Neural progenitor cell (in vitro differentiated cells): ENCODE results near the gene HSPA12A. TPM values are rescaled to one million over a fixed set of nuclear protein-coding genes. Genes with fewer than 3 reads are reported as not detected.

Experiments
- DNase-seq: peaks from one replicate; pipeline ENCODE4 v3.0.0-alpha.2; 2016; ENCODE audit warnings: low spot score
- H2AFZ ChIP-seq: fragments of 200-600 bp; sonication (generic); replicated peaks from 2 replicates; pipeline ENCODE4 v1.6.1; 2016; ENCODE audit warnings: antibody characterized with exemption
- H3F3A ChIP-seq: fragments of 200-600 bp; sonication (generic); 2 replicates; pipeline ENCODE4 v1.6.1; 2016; ENCODE audit warnings: antibody characterized with exemption, low read depth
- H3K27ac ChIP-seq: fragments of 200-600 bp; sonication (generic); 2 replicates; pipeline ENCODE4 v1.5.1; 2016; ENCODE audit warnings: mild to moderate bottlenecking
- H3K27me3 ChIP-seq: fragments of 200-600 bp; sonication (generic); 2 replicates; pipeline ENCODE4 v1.6.1; 2016; ENCODE audit warnings: mild to moderate bottlenecking, moderate library complexity
- H3K36me3 ChIP-seq: fragments of 200-600 bp; sonication (generic); 2 replicates; pipeline ENCODE4 v1.5.1; 2016
- H3K4me1 ChIP-seq: fragments of 200-600 bp; sonication (generic); 2 replicates; pipeline ENCODE4 v1.6.1; 2016; ENCODE audit warnings: mixed run types
- H3K4me2 ChIP-seq: fragments of 200-600 bp; sonication (generic); 2 replicates; pipeline ENCODE4 v1.6.1; 2016
- H3K4me3 ChIP-seq: fragments of 200-600 bp; sonication (generic); 2 replicates; pipeline ENCODE4 v1.5.1; 2016
- H3K79me2 ChIP-seq: fragments of 200-600 bp; sonication (generic); 2 replicates; pipeline ENCODE4 v1.6.1; 2016; ENCODE audit warnings: low read depth
- H3K9ac ChIP-seq: fragments of 200-600 bp; sonication (generic); 2 replicates; pipeline ENCODE4 v1.6.1; 2016
- H3K9me3 ChIP-seq: fragments of 200-600 bp; sonication (generic); 2 replicates; pipeline ENCODE4 v1.5.1; 2016; ENCODE audit warnings: low read depth
- H4K20me1 ChIP-seq: fragments of 200-600 bp; sonication (generic); 2 replicates; pipeline ENCODE4 v1.6.1; 2016; ENCODE audit warnings: low read depth
- H3K27ac Mint-ChIP-seq: 3 replicates; pipeline ENCODE4 v1.8.0; 2021; ENCODE audit warnings: mixed read lengths
- H3K27me3 Mint-ChIP-seq: 2 replicates; pipeline ENCODE4 v1.8.0; 2022; ENCODE audit warnings: low read depth, mild to moderate bottlenecking, inconsistent platforms, moderate library complexity, mixed read lengths; ENCODE audit not compliant: insufficient read depth
- H3K36me3 Mint-ChIP-seq: 3 replicates; pipeline ENCODE4 v1.8.0; 2021; ENCODE audit warnings: mixed read lengths
- H3K4me1 Mint-ChIP-seq: 3 replicates; pipeline ENCODE4 v1.8.0; 2021; ENCODE audit warnings: mixed read lengths
- H3K4me3 Mint-ChIP-seq: 3 replicates; pipeline ENCODE4 v1.8.0; 2021; ENCODE audit warnings: mild to moderate bottlenecking, moderate library complexity, mixed read lengths
- H3K9me3 Mint-ChIP-seq: 3 replicates; pipeline ENCODE4 v1.8.0; 2020; ENCODE audit warnings: mixed read lengths
- EZH2 ChIP-seq: fragments of 200-600 bp; sonication (generic); IDR thresholded peaks from 2 replicates; pipeline ENCODE4 v1.6.1; 2017; ENCODE audit warnings: antibody characterized with exemption, mild to moderate bottlenecking, moderate library complexity
- EZH2phosphoT487 ChIP-seq: fragments of 200-600 bp; sonication (generic); IDR thresholded peaks from 2 replicates; pipeline ENCODE4 v1.6.1; 2017; ENCODE audit warnings: antibody characterized with exemption
- total RNA-seq: library from RNA; depleted of rRNA; stranded (reverse); fragments of >200 nt; gene quantifications from 2 replicates; pipeline ENCODE4 v1.2.3, GENCODE V29; 2015; ENCODE audit warnings: low replicate concordance
- TF ChIP-seq, protein P1 (sequence below): fragments of 200-600 bp; sonication (generic); IDR thresholded peaks from 2 replicates; pipeline ENCODE4 v1.5.1; 2017; ENCODE audit warnings: antibody characterized with exemption, mild to moderate bottlenecking

Gene HSPA12A
- total RNA-seq, 1 donor from 2014 or later: 5.6 TPM

- H3K36me3 Mint-ChIP-seq: no peaks in the 10 kb centered on the region
- H3K9me3 Mint-ChIP-seq: peaks cover 2% of the 10 kb centered on the region
- H3K4me2 ChIP-seq: no peak overlapping the region
- H3K27ac Mint-ChIP-seq: no peak overlapping the region
- peaks cover 9% of the 10 kb centered on the region for H3K27me3 ChIP-seq
- peaks cover 8% of the 10 kb centered on the region for H3K27me3 Mint-ChIP-seq
- TF ChIP-seq EZH2phosphoT487 (no peak), EZH2 (no peak)
- TF ChIP-seq, protein P1, sequence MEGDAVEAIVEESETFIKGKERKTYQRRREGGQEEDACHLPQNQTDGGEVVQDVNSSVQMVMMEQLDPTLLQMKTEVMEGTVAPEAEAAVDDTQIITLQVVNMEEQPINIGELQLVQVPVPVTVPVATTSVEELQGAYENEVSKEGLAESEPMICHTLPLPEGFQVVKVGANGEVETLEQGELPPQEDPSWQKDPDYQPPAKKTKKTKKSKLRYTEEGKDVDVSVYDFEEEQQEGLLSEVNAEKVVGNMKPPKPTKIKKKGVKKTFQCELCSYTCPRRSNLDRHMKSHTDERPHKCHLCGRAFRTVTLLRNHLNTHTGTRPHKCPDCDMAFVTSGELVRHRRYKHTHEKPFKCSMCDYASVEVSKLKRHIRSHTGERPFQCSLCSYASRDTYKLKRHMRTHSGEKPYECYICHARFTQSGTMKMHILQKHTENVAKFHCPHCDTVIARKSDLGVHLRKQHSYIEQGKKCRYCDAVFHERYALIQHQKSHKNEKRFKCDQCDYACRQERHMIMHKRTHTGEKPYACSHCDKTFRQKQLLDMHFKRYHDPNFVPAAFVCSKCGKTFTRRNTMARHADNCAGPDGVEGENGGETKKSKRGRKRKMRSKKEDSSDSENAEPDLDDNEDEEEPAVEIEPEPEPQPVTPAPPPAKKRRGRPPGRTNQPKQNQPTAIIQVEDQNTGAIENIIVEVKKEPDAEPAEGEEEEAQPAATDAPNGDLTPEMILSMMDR: no peak
- H3K36me3 ChIP-seq: no peaks in the 10 kb centered on the region
- no peak for DNase-seq
- H3K9ac ChIP-seq: no peak overlapping the region
- peaks cover 9% of the 10 kb centered on the region for H3K4me1 ChIP-seq
- no peak overlapping the region for H3K4me3 ChIP-seq
- H2AFZ ChIP-seq: no peak overlapping the region
- H3K9me3 ChIP-seq: no peaks in the 10 kb centered on the region
- no peaks in the 10 kb centered on the region for H3F3A ChIP-seq
- H3K27ac ChIP-seq: no peak overlapping the region
- no peaks in the 10 kb centered on the region for H4K20me1 ChIP-seq
- no peaks in the 10 kb centered on the region for H3K79me2 ChIP-seq
- H3K4me1 Mint-ChIP-seq: peaks cover 30% of the 10 kb centered on the region
- H3K4me3 Mint-ChIP-seq: no peak overlapping the region
Measured at GRCh38 chr10:116692225-116692624, 50.1 kb downstream of the HSPA12A start.

DNA sequence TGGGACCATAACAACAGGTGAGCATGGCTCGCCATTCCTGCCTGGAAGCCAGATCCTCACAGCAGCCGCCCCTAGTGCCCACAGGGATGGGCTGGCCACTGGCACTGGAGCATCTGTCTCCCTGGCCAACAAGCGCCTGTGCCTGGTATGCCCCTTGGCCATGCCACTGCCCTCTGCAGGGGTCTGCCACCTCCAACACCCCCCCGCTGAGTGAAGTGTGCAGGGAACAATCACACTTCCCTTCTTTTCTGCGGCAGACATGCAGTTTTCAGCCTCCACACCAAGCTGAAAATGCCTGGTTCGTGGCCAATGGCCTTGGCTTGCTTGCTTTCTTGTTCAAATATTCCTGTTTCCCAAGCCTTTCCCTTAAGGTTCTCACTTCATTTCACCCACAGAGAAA, 50.7 kb downstream of the HSPA12A start:
- no peaks in the 10 kb centered on the region for H3K36me3 Mint-ChIP-seq
- H2AFZ ChIP-seq: no peak overlapping the region
- H3K4me3 Mint-ChIP-seq: no peak overlapping the region
- TF ChIP-seq EZH2phosphoT487 (no peak), EZH2 (no peak)
- TF ChIP-seq, protein P1: no peak
- no peak overlapping the region for H3K4me2 ChIP-seq
- no peak overlapping the region for H3K27ac ChIP-seq
- H3K27me3 ChIP-seq: peaks cover 9% of the 10 kb centered on the region
- H3K79me2 ChIP-seq: no peaks in the 10 kb centered on the region
- no peak overlapping the region for H3K4me3 ChIP-seq
- no peaks in the 10 kb centered on the region for H3K9me3 ChIP-seq
- no peak overlapping the region for H3K27ac Mint-ChIP-seq
- H4K20me1 ChIP-seq: no peaks in the 10 kb centered on the region
- H3K4me1 Mint-ChIP-seq: peaks cover 30% of the 10 kb centered on the region
- H3F3A ChIP-seq: no peaks in the 10 kb centered on the region
- peaks cover 2% of the 10 kb centered on the region for H3K9me3 Mint-ChIP-seq
- peaks cover 8% of the 10 kb centered on the region for H3K27me3 Mint-ChIP-seq
- peaks cover 9% of the 10 kb centered on the region for H3K4me1 ChIP-seq
- no peak for DNase-seq
- no peak overlapping the region for H3K9ac ChIP-seq
- no peaks in the 10 kb centered on the region for H3K36me3 ChIP-seq

DNA sequence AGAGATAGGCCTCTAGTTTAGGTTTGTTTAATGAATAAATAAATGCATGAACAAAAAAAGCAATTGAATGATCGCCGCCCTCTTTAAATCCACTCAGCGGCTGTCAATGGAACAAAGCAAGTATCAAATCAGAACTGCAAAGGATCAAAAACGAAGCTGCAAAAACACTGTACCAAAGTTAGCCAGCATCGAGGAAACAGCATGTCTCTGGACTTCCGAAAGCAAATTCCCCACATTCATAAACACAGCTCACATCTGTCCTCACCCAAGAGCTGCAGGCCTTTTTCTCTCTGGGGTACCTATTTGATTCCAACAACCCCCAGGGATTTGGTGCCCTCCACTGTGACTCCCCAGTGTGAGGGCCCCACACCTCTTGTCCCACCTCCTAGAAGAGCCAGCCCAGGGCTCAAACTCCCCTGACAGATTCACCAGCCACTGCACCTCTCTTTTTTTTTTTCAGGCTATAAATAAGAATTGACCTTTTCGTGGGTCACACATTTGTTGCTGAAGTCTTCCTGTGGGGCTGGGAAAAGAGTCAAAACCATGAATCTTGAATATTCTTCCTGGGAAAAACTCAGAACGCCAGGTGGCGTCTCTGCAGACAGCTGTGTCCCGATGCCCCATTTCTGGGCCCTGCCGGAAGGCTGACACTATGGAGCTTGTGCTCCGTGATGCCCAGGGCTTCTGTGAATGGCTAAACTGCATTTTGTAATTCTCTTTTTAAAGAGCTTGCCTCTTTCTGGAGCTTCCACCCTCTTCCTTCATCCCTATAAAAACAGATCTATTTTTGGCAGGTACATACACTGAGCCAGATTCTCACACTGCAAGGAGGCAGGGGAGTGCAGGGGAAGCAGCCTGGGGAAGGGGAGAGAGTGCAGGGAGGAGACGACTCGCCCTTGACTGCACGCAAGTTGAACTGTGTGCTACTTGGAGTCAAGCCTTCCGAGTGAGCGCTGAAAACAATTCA, 51.7 kb downstream of the HSPA12A start:
- Mint-ChIP-seq H3K36me3 (no peaks in the 10 kb centered on the region), H3K4me1 (peaks cover 30% of the 10 kb centered on the region)
- TF ChIP-seq EZH2: no peak
- TF ChIP-seq, protein P1: peak; percentile 65

More for the DNA sequence above, 51.7 kb downstream of the HSPA12A start:
- Histone ChIP-seq H2AFZ (no peak overlapping the region), H3K4me3 (no peak overlapping the region), H3K27ac (no peak overlapping the region), H3K79me2 (no peaks in the 10 kb centered on the region), H4K20me1 (no peaks in the 10 kb centered on the region), H3K9ac (no peak overlapping the region), H3K4me2 (peak overlapping the region; percentile 54), H3K27me3 (peaks cover 9% of the 10 kb centered on the region), H3K9me3 (no peaks in the 10 kb centered on the region), H3F3A (no peaks in the 10 kb centered on the region), H3K4me1 (peaks cover 9% of the 10 kb centered on the region), H3K36me3 (no peaks in the 10 kb centered on the region)
- Mint-ChIP-seq H3K9me3 (no peaks in the 10 kb centered on the region), H3K4me3 (peak overlapping the region; percentile 21), H3K27me3 (peaks cover 8% of the 10 kb centered on the region), H3K27ac (peak overlapping the region; percentile 29)
- DNase-seq: peak; percentile 72
